Neural progenitor cell (in vitro differentiated cells): ENCODE data around the gene CHIA.

Experiments used
- EZH2 ChIP-seq: fragments of 200-600 bp; sonication (generic); IDR thresholded peaks from 2 replicates; pipeline ENCODE4 v1.6.1; 2017; ENCODE audit warnings: antibody characterized with exemption, mild to moderate bottlenecking, moderate library complexity
- TF ChIP-seq, protein P1 (sequence below): fragments of 200-600 bp; sonication (generic); IDR thresholded peaks from 2 replicates; pipeline ENCODE4 v1.5.1; 2017; ENCODE audit warnings: antibody characterized with exemption, mild to moderate bottlenecking

DNA sequence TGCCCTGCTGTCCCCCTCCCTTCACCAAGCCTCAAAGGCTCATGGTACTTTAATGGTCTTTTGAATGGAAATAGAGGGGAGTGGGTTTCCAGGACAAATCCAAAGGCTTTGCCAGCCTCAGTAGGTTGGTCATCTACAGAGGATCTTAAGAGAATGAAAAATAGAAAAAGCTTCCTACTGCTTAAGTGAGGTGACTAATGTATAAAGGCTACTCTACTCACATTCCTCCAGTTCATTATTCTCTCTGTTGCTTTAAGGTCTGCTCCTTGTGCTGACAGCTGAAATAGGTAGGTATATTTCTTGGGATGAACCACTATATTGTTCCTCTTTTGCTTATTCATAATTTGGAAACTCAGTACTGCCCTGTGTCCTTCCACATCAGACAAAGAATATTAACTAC lies 10.4 kb upstream of the CHIA start:
- TF ChIP-seq, protein P1, sequence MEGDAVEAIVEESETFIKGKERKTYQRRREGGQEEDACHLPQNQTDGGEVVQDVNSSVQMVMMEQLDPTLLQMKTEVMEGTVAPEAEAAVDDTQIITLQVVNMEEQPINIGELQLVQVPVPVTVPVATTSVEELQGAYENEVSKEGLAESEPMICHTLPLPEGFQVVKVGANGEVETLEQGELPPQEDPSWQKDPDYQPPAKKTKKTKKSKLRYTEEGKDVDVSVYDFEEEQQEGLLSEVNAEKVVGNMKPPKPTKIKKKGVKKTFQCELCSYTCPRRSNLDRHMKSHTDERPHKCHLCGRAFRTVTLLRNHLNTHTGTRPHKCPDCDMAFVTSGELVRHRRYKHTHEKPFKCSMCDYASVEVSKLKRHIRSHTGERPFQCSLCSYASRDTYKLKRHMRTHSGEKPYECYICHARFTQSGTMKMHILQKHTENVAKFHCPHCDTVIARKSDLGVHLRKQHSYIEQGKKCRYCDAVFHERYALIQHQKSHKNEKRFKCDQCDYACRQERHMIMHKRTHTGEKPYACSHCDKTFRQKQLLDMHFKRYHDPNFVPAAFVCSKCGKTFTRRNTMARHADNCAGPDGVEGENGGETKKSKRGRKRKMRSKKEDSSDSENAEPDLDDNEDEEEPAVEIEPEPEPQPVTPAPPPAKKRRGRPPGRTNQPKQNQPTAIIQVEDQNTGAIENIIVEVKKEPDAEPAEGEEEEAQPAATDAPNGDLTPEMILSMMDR, result no peak
- no peak for TF ChIP-seq EZH2
